Stimulated activated CD4-positive, alpha-beta T cell treated with anti-CD3 and anti-CD28 coated beads, Interleukin-15, amount 100 ng/mL, for 1 hour (primary cell): Measurements from ENCODE around the gene THSD4.
"Not testable (repeated sequence)": the region's sequence is repeated elsewhere in the genome, so short reads cannot be mapped to it uniquely, and the experiment has no call there.

ENCODE experiments used
- DNase-seq, 2 donors: peaks; one replicate each; pipeline ENCODE4 v3.0.0-alpha.2; 2020; ENCODE audit warnings: low read depth in 1 of 2, low spot score in 1 of 2

THSD4 gene

GRCh38 chr15:71187078-71187477 lies 71.8 kb downstream of the THSD4 start:
- no peak for DNase-seq

- DNase-seq, result no peak
These were observed 72.3 kb downstream of the THSD4 start for GRCh38 chr15:71187526-71187925.

- no peak for DNase-seq
These were observed 74.4 kb downstream of the THSD4 start for GRCh38 chr15:71189718-71190117.

- no peak for DNase-seq
These were observed 76.0 kb downstream of the THSD4 start for GRCh38 chr15:71191296-71191695.

- no peak for DNase-seq
These were observed 77.5 kb downstream of the THSD4 start for GRCh38 chr15:71192816-71193215.

- DNase-seq, result no peak
These were observed 79.0 kb downstream of the THSD4 start for GRCh38 chr15:71194286-71194685.

GRCh38 chr15:71195242-71195641 lies 80.0 kb downstream of the THSD4 start:
- no peak for DNase-seq

GRCh38 chr15:71197620-71198019 lies 82.3 kb downstream of the THSD4 start:
- no peak for DNase-seq

GRCh38 chr15:71198846-71199245 lies 83.6 kb downstream of the THSD4 start:
- no peak for DNase-seq

GRCh38 chr15:71199384-71200351 lies 84.4 kb downstream of the THSD4 start:
- no peak for DNase-seq

GRCh38 chr15:71201477-71201876 lies 86.2 kb downstream of the THSD4 start:
- no peak for DNase-seq

- no peak for DNase-seq
These were observed 87.4 kb downstream of the THSD4 start for GRCh38 chr15:71202712-71203111.

GRCh38 chr15:71203586-71204474 lies 88.6 kb downstream of the THSD4 start:
- DNase-seq, result no peak

GRCh38 chr15:71207141-71207540 lies 91.9 kb downstream of the THSD4 start:
- no peak for DNase-seq

GRCh38 chr15:71212146-71212545 lies 96.9 kb downstream of the THSD4 start:
- DNase-seq, result no peak

GRCh38 chr15:71213943-71214342 lies 98.7 kb downstream of the THSD4 start:
- DNase-seq, result not testable (repeated sequence)

GRCh38 chr15:71215126-71215894 lies 100.0 kb downstream of the THSD4 start:
- no peak for DNase-seq

GRCh38 chr15:71218272-71218805 lies 103.1 kb downstream of the THSD4 start:
- DNase-seq, result no peak

GRCh38 chr15:71219101-71219500 lies 103.8 kb downstream of the THSD4 start:
- DNase-seq, result no peak

GRCh38 chr15:71219645-71220044 lies 104.4 kb downstream of the THSD4 start:
- DNase-seq, result no peak

GRCh38 chr15:71220828-71221227 lies 105.6 kb downstream of the THSD4 start:
- DNase-seq, result no peak
